ENCODE results near the gene F10. TPM values are rescaled to one million over a fixed set of nuclear protein-coding genes. Genes with fewer than 3 reads are reported as not detected.

F10 gene
- total and polyA plus RNA-seq, 8 donors, result 1.1 to 59.4 (median 3.8) TPM

- 81 to 84% methylated on average over 21 to 26 of the region's 26 CpGs for WGBS, 2 donors
- no peak for TF ChIP-seq CTCF (IDR thresholded peaks at IDR 0.05)
- ATAC-seq (no peak), FAIRE-seq (no peak), DNase-seq (peak in 1 of 6 donors; percentile 51)
- Histone ChIP-seq H3K4me1 (no peaks in the 10 kb centered on the region), H3K9me3 (no peaks in the 10 kb centered on the region), H3K27me3 (no peaks in the 10 kb centered on the region), H3K4me3 (no peak overlapping the region), H3K36me3 (no peaks in the 10 kb centered on the region), H3K27ac (no peak overlapping the region)
- intact Hi-C loops (cut with DNase I), result no loop called here
These were observed 5.2 kb upstream of the F10 start for GRCh38 chr13:113117335-113117872.

GRCh38 chr13:113117911-113118260, 4.7 kb upstream of the F10 start:
- intact Hi-C loops (cut with DNase I), result no loop called here
- 66 to 76% methylated on average over 9 of the region's 9 CpGs for WGBS, 2 donors
- Histone ChIP-seq H3K36me3 (no peaks in the 10 kb centered on the region), H3K27ac (no peak overlapping the region), H3K27me3 (no peaks in the 10 kb centered on the region), H3K4me3 (no peak overlapping the region), H3K4me1 (no peaks in the 10 kb centered on the region), H3K9me3 (no peaks in the 10 kb centered on the region)
- no peak for TF ChIP-seq CTCF (IDR thresholded peaks at IDR 0.05)
- FAIRE-seq, result no peak
- peak in 1 of 6 donors; percentile 55 for DNase-seq
- no peak for ATAC-seq

- 75 to 83% methylated on average over 42 of the region's 42 CpGs for WGBS, 2 donors
- no peaks in the 10 kb centered on the region for H3K4me1 ChIP-seq
These were observed 4.2 kb upstream of the F10 start for GRCh38 chr13:113118261-113119021.

GRCh38 chr13:113119166-113119821, 3.3 kb upstream of the F10 start:
- FAIRE-seq, result no peak

More at GRCh38 chr13:113118261-113119021, 4.2 kb upstream of the F10 start:
- H3K9me3 ChIP-seq, result no peaks in the 10 kb centered on the region
- no peak for TF ChIP-seq CTCF (IDR thresholded peaks at IDR 0.05)
- H3K27ac ChIP-seq, result no peak overlapping the region
- FAIRE-seq, result no peak
- H3K27me3 ChIP-seq, result no peaks in the 10 kb centered on the region
- H3K4me3 ChIP-seq, result no peak overlapping the region
- intact Hi-C loops (cut with DNase I), result no loop called here
- H3K36me3 ChIP-seq, result no peaks in the 10 kb centered on the region
- DNase-seq, result peak in 2 of 6 donors; percentile 48 to 70
- ATAC-seq, result no peak

More at GRCh38 chr13:113119166-113119821, 3.3 kb upstream of the F10 start:
- no peak for DNase-seq
- Histone ChIP-seq H3K27ac (no peak overlapping the region), H3K27me3 (no peaks in the 10 kb centered on the region), H3K4me3 (no peak overlapping the region), H3K9me3 (no peaks in the 10 kb centered on the region), H3K4me1 (no peaks in the 10 kb centered on the region), H3K36me3 (no peaks in the 10 kb centered on the region)
- intact Hi-C loops (cut with DNase I), result no loop called here
- WGBS, 2 donors, result 69 to 84% methylated on average over 16 of the region's 16 CpGs
- ATAC-seq, result no peak
- no peak for TF ChIP-seq CTCF (IDR thresholded peaks at IDR 0.05)
